ENCODE data around the gene FAM240B.

DNA sequence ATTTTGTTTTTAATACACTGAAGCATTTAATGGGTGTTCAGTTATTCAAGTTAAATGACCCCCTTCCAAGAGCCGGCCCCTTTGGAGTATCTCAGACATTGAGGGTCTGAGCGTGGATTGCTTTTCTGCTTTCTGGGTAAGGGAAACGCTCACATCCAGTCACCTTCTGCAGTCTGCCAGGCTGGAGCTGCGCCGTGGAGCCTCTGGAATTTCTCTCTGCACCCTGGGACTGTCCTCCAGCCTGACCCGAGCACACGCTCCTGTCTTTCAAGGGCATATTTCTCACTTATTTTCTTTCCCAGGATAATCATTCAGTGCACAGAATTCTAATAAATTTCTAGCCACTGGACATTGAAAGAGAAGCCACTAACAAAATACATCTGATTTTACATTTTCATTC is 13.4 kb downstream of the FAM240B start:
- TF ChIP-seq SIN3A (conservative IDR thresholded peaks at IDR 0.05 in 1 of 2, IDR thresholded peaks at IDR 0.05 in 1 of 2; ENCODE audit: low read depth in 1 of 2, low read length in 2 of 2) (no peak), POLR2A (IDR thresholded peaks at IDR 0.05; ENCODE audit: control extremely low read depth in 1 of 2, low read depth in 2 of 2, low read length in 2 of 2) (no peak), YY1 (IDR thresholded peaks at IDR 0.05; ENCODE audit: low read depth, low read length) (no peak), SP1 (IDR thresholded peaks at IDR 0.05; ENCODE audit: low read depth, low read length) (no peak), POLR2AphosphoS5 (IDR thresholded peaks at IDR 0.05; ENCODE audit: low read depth, low read length) (no peak)
- TF ChIP-seq, protein P1, sequence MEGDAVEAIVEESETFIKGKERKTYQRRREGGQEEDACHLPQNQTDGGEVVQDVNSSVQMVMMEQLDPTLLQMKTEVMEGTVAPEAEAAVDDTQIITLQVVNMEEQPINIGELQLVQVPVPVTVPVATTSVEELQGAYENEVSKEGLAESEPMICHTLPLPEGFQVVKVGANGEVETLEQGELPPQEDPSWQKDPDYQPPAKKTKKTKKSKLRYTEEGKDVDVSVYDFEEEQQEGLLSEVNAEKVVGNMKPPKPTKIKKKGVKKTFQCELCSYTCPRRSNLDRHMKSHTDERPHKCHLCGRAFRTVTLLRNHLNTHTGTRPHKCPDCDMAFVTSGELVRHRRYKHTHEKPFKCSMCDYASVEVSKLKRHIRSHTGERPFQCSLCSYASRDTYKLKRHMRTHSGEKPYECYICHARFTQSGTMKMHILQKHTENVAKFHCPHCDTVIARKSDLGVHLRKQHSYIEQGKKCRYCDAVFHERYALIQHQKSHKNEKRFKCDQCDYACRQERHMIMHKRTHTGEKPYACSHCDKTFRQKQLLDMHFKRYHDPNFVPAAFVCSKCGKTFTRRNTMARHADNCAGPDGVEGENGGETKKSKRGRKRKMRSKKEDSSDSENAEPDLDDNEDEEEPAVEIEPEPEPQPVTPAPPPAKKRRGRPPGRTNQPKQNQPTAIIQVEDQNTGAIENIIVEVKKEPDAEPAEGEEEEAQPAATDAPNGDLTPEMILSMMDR (IDR thresholded peaks at IDR 0.05; ENCODE audit: control extremely low read depth in 1 of 3, insufficient read depth in 1 of 3, low read depth in 1 of 3, low read length in 3 of 3): no peak

Data from H1 (cell line).